A204.1 (cell line): Measurements from ENCODE around the gene METAP1D.
"Not testable (repeated sequence)": the region's sequence is repeated elsewhere in the genome, so short reads cannot be mapped to it uniquely, and the experiment has no call there.

Experiments used
- FAIRE-seq: peaks from 2 replicates; lab custom pipeline; 2012; peaks lifted over from hg19 to GRCh38; lab: Jason Lieb, UNC

METAP1D gene

GRCh38 chr2:171997031-171997430 is 2.7 kb upstream of the METAP1D start:
- not testable (repeated sequence) for FAIRE-seq

- no peak for FAIRE-seq
These were observed 592 bp upstream of the METAP1D start for GRCh38 chr2:171999161-171999560.

- FAIRE-seq = no peak
These were observed 1.1 kb downstream of the METAP1D start for GRCh38 chr2:172000696-172001361.

- no peak for FAIRE-seq
These were observed 7.6 kb downstream of the METAP1D start for GRCh38 chr2:172007372-172007771.

- no peak for FAIRE-seq
These were observed 10.1 kb downstream of the METAP1D start for GRCh38 chr2:172009823-172010222.

GRCh38 chr2:172011812-172012575 is 12.2 kb downstream of the METAP1D start:
- FAIRE-seq = no peak

GRCh38 chr2:172012677-172013391 is 13.1 kb downstream of the METAP1D start:
- FAIRE-seq = no peak

- FAIRE-seq = no peak
These were observed 13.6 kb downstream of the METAP1D start for GRCh38 chr2:172013396-172013795.

- FAIRE-seq = peak; percentile 92
These were observed 21.6 kb downstream of the METAP1D start for GRCh38 chr2:172021074-172021931.

GRCh38 chr2:172021955-172022354 is 22.2 kb downstream of the METAP1D start:
- FAIRE-seq = peak; percentile 92

- FAIRE-seq = no peak
These were observed 31.8 kb downstream of the METAP1D start for GRCh38 chr2:172031536-172031935.

GRCh38 chr2:172038121-172038520 is 38.4 kb downstream of the METAP1D start:
- FAIRE-seq = no peak

GRCh38 chr2:172038604-172039003 is 38.9 kb downstream of the METAP1D start:
- no peak for FAIRE-seq

GRCh38 chr2:172039011-172039704 is 39.4 kb downstream of the METAP1D start:
- FAIRE-seq = no peak

- no peak for FAIRE-seq
These were observed 40.6 kb downstream of the METAP1D start for GRCh38 chr2:172040311-172040710.

GRCh38 chr2:172046080-172046678 is 46.4 kb downstream of the METAP1D start:
- no peak for FAIRE-seq

- no peak for FAIRE-seq
These were observed 47.3 kb downstream of the METAP1D start for GRCh38 chr2:172046866-172047565.

GRCh38 chr2:172047566-172048507 is 48.1 kb downstream of the METAP1D start:
- FAIRE-seq = no peak
